Tibial artery (tissue), 4 donors: ENCODE results near the gene SLC35F6.

Experiments used
- DNase-seq, 2 donors: peaks; one replicate each; pipeline ENCODE4 v3.0.0-alpha.2; 2019
- H3K27ac ChIP-seq, 2 donors: fragments of 200-600 bp; sonication (generic) in 1 of 2; 1 replicate in 1 of 2; 2 replicates in 1 of 2; pipeline ENCODE4 v1.5.1; 2018 to 2019; ENCODE audit warnings: mild to moderate bottlenecking in 1 of 2
- H3K27me3 ChIP-seq, 2 donors: fragments of 200-600 bp; sonication (generic) in 1 of 2; one replicate each; pipeline versions ENCODE4 v1.5.1 to v1.6.0; 2016 to 2019
- H3K36me3 ChIP-seq, 3 donors: fragments of 200-600 bp; sonication (generic) in 2 of 3; one replicate each; pipeline ENCODE4 v1.5.1; 2016 to 2019; ENCODE audit warnings: mild to moderate bottlenecking in 2 of 3
- H3K4me1 ChIP-seq, 4 donors: fragments of 200-600 bp; sonication (generic) in 2 of 4; 1 replicate in 3 of 4; 2 replicates in 1 of 4; pipeline ENCODE4 v1.5.1; 2016 to 2019
- H3K4me3 ChIP-seq, 2 donors: fragments of 200-600 bp; sonication (generic) in 1 of 2; 1 replicate in 1 of 2; 2 replicates in 1 of 2; pipeline ENCODE4 v1.5.1; 2018 to 2019; ENCODE audit warnings: mild to moderate bottlenecking in 2 of 2
- H3K9me3 ChIP-seq, 3 donors: fragments of 200-600 bp; sonication (generic) in 1 of 3; one replicate each; pipeline ENCODE4 v1.5.1; 2016 to 2019
- intact Hi-C: fragments of 100-400 bp; cut with DNase I; formaldehyde crosslinking; loops from one replicate; pipeline ENCODE4 v1.15.0; 2023; ENCODE audit warnings: low total_unique reads
- TF ChIP-seq, protein P1 (sequence below), 2 experiments: fragments of 200-600 bp in 1 of 2; fragments of 450-650 bp in 1 of 2; IDR thresholded peaks; one replicate each; pipeline ENCODE4 v1.5.1; 2017 to 2019; ENCODE audit warnings: antibody characterized with exemption in 2 of 2, mild to moderate bottlenecking in 1 of 2, moderate library complexity in 1 of 2

The SLC35F6 gene

GRCh38 chr2:26723475-26723874 lies 40.6 kb upstream of the SLC35F6 start:
- no peaks in the 10 kb centered on the region for H3K9me3 ChIP-seq
- H3K4me1 ChIP-seq: peaks cover 0 to 66% (median 53%) of the 10 kb centered on the region in 4 donors
- DNase-seq: no peak
- TF ChIP-seq, protein P1, sequence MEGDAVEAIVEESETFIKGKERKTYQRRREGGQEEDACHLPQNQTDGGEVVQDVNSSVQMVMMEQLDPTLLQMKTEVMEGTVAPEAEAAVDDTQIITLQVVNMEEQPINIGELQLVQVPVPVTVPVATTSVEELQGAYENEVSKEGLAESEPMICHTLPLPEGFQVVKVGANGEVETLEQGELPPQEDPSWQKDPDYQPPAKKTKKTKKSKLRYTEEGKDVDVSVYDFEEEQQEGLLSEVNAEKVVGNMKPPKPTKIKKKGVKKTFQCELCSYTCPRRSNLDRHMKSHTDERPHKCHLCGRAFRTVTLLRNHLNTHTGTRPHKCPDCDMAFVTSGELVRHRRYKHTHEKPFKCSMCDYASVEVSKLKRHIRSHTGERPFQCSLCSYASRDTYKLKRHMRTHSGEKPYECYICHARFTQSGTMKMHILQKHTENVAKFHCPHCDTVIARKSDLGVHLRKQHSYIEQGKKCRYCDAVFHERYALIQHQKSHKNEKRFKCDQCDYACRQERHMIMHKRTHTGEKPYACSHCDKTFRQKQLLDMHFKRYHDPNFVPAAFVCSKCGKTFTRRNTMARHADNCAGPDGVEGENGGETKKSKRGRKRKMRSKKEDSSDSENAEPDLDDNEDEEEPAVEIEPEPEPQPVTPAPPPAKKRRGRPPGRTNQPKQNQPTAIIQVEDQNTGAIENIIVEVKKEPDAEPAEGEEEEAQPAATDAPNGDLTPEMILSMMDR (IDR thresholded peaks at IDR 0.05): no peak
- H3K27me3 ChIP-seq: no peaks in the 10 kb centered on the region
- no peaks in the 10 kb centered on the region for H3K36me3 ChIP-seq
- H3K4me3 ChIP-seq: no peak overlapping the region
- intact Hi-C loops: no loop called here
- H3K27ac ChIP-seq: peak overlapping the region; percentile 83 to 88

DNA sequence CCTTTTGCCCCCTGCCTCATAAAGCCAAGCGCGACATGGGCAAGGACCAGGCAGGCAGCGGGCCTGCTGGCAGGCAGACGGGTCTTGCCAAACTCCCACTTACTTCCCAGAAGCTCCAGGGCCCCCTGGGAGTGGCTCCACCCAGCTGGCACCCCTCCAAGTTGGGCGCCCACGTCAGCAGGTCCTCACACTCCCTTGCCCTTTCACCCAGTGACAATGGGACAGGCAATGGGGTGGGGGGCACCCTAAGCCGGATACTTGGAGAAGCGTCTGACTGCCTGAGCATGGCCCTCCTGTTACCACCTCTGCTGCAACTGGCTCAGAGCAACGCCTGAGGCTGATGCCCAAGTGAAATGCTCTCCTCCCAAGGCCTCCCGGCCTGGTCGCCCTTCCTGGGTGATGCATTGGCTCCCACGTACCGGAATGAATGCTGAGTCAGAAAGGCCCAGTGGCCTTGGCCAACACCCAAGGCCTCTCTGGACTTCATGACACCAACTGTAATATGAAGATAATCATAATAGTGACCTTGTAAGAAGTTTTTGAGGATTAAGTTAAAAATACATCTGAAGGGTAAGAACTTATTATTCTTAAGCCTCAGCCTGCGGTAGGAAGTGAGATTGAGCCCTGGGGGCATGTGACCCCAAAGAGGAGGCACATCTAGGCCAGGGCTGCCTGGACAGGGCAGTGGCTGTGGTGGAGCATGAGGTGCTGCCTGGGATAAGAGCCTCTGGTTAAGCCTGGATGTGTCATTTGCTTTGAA lies 39.9 kb upstream of the SLC35F6 start:
- TF ChIP-seq, protein P1 (IDR thresholded peaks at IDR 0.05): no peak
- no peaks in the 10 kb centered on the region for H3K9me3 ChIP-seq
- peak overlapping the region; percentile 83 to 88 for H3K27ac ChIP-seq
- peak; percentile 70 to 94 for DNase-seq
- H3K27me3 ChIP-seq: no peaks in the 10 kb centered on the region
- H3K4me3 ChIP-seq: no peak overlapping the region
- intact Hi-C loops: loop anchor here (2.0 kb wide), 1 partner anchor 33 kb away; no protein-coding TSS in a partner anchor
- H3K4me1 ChIP-seq: peaks cover 0 to 64% (median 53%) of the 10 kb centered on the region in 4 donors
- H3K36me3 ChIP-seq: no peaks in the 10 kb centered on the region

DNA sequence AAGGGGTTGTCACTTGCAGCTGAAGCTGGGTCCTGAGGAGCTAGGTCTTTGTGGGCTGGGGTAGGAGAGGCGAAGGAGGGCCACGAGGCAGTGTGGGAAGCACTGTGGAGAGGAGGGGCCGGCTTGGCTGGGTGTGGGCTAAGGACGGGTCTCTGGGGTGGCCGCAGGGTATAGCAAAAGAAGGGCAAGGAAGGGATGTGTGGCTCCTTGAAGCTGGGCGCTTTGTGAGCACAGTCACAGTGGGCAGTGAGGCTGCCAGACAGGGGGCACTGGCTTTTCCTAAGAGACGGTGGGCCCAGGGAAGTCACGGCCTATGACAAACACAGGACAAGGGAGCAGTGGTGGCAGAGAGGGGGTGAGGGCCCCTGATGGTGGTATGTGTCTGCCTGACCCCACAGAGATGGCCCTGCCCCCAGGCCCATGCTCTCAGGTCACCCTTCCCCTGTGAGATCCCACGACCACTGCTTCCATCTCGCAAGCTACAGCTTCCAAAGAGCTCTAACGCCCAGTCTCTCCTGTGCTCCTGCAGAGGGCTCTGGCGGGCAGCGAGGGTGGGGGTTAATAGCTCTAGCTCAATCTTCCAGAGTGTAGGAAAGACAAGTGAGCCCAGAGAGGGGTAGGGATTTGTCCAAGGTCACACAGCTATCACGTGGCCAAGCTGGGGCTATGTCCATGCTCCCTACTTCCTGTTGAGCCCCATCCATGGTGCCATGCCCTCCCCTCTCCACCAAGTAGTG lies 39.1 kb upstream of the SLC35F6 start:
- no peaks in the 10 kb centered on the region for H3K36me3 ChIP-seq
- TF ChIP-seq, protein P1 (IDR thresholded peaks at IDR 0.05): no peak
- no peaks in the 10 kb centered on the region for H3K9me3 ChIP-seq
- intact Hi-C loops: loop anchor here (2.0 kb wide), 1 partner anchor 34 kb away; no protein-coding TSS in a partner anchor
- H3K27ac ChIP-seq: peak overlapping the region; percentile 83 to 88
- DNase-seq: no peak
- no peaks in the 10 kb centered on the region for H3K27me3 ChIP-seq
- H3K4me3 ChIP-seq: no peak overlapping the region
- peaks cover 0 to 57% (median 48%) of the 10 kb centered on the region in 4 donors for H3K4me1 ChIP-seq

DNA sequence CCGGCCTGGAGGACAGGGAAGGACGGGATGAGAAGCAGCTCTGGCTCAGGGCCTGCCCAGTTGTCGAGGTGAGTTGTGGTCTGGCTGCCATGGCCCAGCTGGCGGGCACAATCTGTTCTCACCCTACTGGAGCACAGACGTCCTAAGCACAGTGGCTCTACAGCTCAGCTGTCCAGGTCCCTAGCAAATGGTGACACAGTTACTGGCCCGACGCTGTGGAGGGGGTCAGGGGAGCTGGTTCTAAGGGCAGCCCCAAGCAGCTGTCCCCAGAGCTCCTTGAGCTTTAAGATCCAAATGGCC lies 38.6 kb upstream of the SLC35F6 start:
- no peak for DNase-seq
- H3K27ac ChIP-seq: peak overlapping the region; percentile 83 to 88

GRCh38 chr2:26726228-26726627 lies 37.9 kb upstream of the SLC35F6 start:
- TF ChIP-seq, protein P1 (IDR thresholded peaks at IDR 0.05): no peak
- no peak overlapping the region for H3K4me3 ChIP-seq
- no peak for DNase-seq
- no peaks in the 10 kb centered on the region for H3K27me3 ChIP-seq
- no peaks in the 10 kb centered on the region for H3K9me3 ChIP-seq
- peaks cover 0 to 44% (median 36%) of the 10 kb centered on the region in 4 donors for H3K4me1 ChIP-seq
- no peak overlapping the region for H3K27ac ChIP-seq
- intact Hi-C loops: no loop called here
- H3K36me3 ChIP-seq: no peaks in the 10 kb centered on the region

More for the DNA sequence above, 38.6 kb upstream of the SLC35F6 start:
- Histone ChIP-seq H3K9me3 (no peaks in the 10 kb centered on the region), H3K4me3 (no peak overlapping the region), H3K36me3 (no peaks in the 10 kb centered on the region), H3K4me1 (peaks cover 0 to 51% (median 43%) of the 10 kb centered on the region in 4 donors), H3K27me3 (no peaks in the 10 kb centered on the region)
- TF ChIP-seq, protein P1 (IDR thresholded peaks at IDR 0.05): no peak
- intact Hi-C loops: loop anchor here (2.0 kb wide), 1 partner anchor 35 kb away; no protein-coding TSS in a partner anchor
